DOHH2 (cell line): ENCODE results near the gene MROH7.

Source experiments
- H3F3A ChIP-seq: fragments of 200-600 bp; sonication (generic), shearing (Covaris generic); 2 replicates; pipeline ENCODE4 v1.6.0; 2016; ENCODE audit warnings: antibody characterized with exemption, mild to moderate bottlenecking; ENCODE audit not compliant: control insufficient read depth, insufficient read depth
- H3K27ac ChIP-seq: fragments of 200-600 bp; sonication (generic); 2 replicates; pipeline ENCODE4 v1.5.1; 2014; ENCODE audit warnings: low read depth, mild to moderate bottlenecking, low read length, moderate library complexity
- H3K27me3 ChIP-seq: fragments of 200-600 bp; sonication (generic); 2 replicates; pipeline ENCODE4 v1.6.1; 2014; ENCODE audit warnings: mild to moderate bottlenecking, low read length, mixed read lengths; ENCODE audit not compliant: control insufficient read depth
- H3K36me3 ChIP-seq: fragments of 200-600 bp; sonication (generic); 2 replicates; pipeline ENCODE4 v1.6.1; 2014; ENCODE audit warnings: mild to moderate bottlenecking, low read length, moderate library complexity, mixed read lengths; ENCODE audit not compliant: control insufficient read depth
- H3K4me1 ChIP-seq: fragments of 200-600 bp; sonication (generic); 2 replicates; pipeline ENCODE4 v1.6.1; 2014; ENCODE audit warnings: mild to moderate bottlenecking, low read length, mixed read lengths; ENCODE audit not compliant: control insufficient read depth
- H3K4me2 ChIP-seq: fragments of 200-600 bp; sonication (generic); 2 replicates; pipeline ENCODE4 v1.6.0; 2014; ENCODE audit warnings: mild to moderate bottlenecking, low read length, moderate library complexity
- H3K4me3 ChIP-seq: fragments of 200-600 bp; sonication (generic); 2 replicates; pipeline ENCODE4 v1.5.1; 2014; ENCODE audit warnings: mild to moderate bottlenecking, low read length, mixed read lengths
- H3K79me2 ChIP-seq: fragments of 200-600 bp; sonication (generic); 2 replicates; pipeline ENCODE4 v1.6.1; 2014; ENCODE audit warnings: mild to moderate bottlenecking, low read length, mixed read lengths; ENCODE audit not compliant: control insufficient read depth
- H3K9me2 ChIP-seq: fragments of 200-600 bp; sonication (generic); replicated peaks from 2 replicates; pipeline ENCODE4 v1.6.1; 2014; ENCODE audit warnings: mild to moderate bottlenecking, low read length, mixed read lengths; ENCODE audit not compliant: control insufficient read depth
- H3K9me3 ChIP-seq: fragments of 200-600 bp; sonication (generic); 2 replicates; pipeline ENCODE4 v1.6.1; 2014; ENCODE audit warnings: antibody characterized with exemption, low read length, mixed read lengths; ENCODE audit not compliant: control insufficient read depth, insufficient read depth
- H4K20me1 ChIP-seq: fragments of 200-600 bp; sonication (generic); 2 replicates; pipeline ENCODE4 v1.6.0; 2014; ENCODE audit warnings: low read depth, mild to moderate bottlenecking, antibody characterized with exemption, low read length, moderate library complexity; ENCODE audit not compliant: control insufficient read depth, insufficient read depth
- CTCF ChIP-seq: fragments of 200-600 bp; sonication (generic); IDR thresholded peaks from one replicate; pipeline ENCODE4 v1.5.1; 2014; ENCODE audit warnings: antibody characterized with exemption, mild to moderate bottlenecking, low read depth, low read length; ENCODE audit not compliant: poor library complexity, severe bottlenecking
- EZH2phosphoT487 ChIP-seq: fragments of 200-600 bp; sonication (generic); IDR thresholded peaks from 2 replicates; pipeline ENCODE4 v1.6.1; 2017; ENCODE audit warnings: borderline replicate concordance, mild to moderate bottlenecking, antibody characterized with exemption, low read length, moderate library complexity, mixed read lengths

The MROH7 gene

GRCh38 chr1:54696262-54696661 is 54.7 kb downstream of the MROH7 start:
- Histone ChIP-seq H3K9me2 (no peaks in the 10 kb centered on the region), H3F3A (no peaks in the 10 kb centered on the region), H3K4me3 (no peak overlapping the region), H3K4me1 (no peaks in the 10 kb centered on the region), H3K27me3 (peaks cover 10% of the 10 kb centered on the region; the same call in 1 of the 2 replicates), H3K36me3 (no peaks in the 10 kb centered on the region), H3K9me3 (no peaks in the 10 kb centered on the region), H4K20me1 (no peaks in the 10 kb centered on the region), H3K27ac (no peak overlapping the region), H3K79me2 (no peaks in the 10 kb centered on the region), H3K4me2 (no peak overlapping the region)
- TF ChIP-seq EZH2phosphoT487 = no peak
- no peak for TF ChIP-seq CTCF

DNA sequence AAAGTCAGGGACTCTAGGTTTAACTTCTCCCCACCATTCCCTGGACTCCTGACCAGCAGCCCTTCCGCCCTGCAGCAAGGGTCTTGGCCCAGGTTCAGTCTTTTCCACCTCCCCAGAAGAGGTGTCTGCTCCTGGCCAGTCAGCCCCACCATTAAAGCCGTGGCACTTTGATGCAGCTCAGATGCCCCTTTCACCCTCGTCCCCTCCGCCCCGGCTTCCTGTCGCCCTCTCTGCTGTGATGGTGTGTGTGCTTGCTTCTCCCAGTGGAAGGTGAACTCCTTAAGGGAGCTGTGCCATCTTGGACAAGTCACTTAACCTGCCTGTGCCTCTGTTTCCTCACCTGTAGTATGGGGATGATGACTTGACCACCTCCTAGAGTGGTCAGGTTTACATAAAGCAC is 56.3 kb downstream of the MROH7 start:
- Histone ChIP-seq H3K9me2 (no peaks in the 10 kb centered on the region), H3K4me1 (no peaks in the 10 kb centered on the region), H3K79me2 (no peaks in the 10 kb centered on the region), H3K27ac (no peak overlapping the region), H3K9me3 (no peaks in the 10 kb centered on the region), H4K20me1 (no peaks in the 10 kb centered on the region), H3K4me2 (no peak overlapping the region), H3K36me3 (no peaks in the 10 kb centered on the region), H3K4me3 (no peak overlapping the region), H3F3A (no peaks in the 10 kb centered on the region), H3K27me3 (peaks cover 11% of the 10 kb centered on the region; the same call in 1 of the 2 replicates)
- no peak for TF ChIP-seq EZH2phosphoT487
- TF ChIP-seq CTCF = no peak

DNA sequence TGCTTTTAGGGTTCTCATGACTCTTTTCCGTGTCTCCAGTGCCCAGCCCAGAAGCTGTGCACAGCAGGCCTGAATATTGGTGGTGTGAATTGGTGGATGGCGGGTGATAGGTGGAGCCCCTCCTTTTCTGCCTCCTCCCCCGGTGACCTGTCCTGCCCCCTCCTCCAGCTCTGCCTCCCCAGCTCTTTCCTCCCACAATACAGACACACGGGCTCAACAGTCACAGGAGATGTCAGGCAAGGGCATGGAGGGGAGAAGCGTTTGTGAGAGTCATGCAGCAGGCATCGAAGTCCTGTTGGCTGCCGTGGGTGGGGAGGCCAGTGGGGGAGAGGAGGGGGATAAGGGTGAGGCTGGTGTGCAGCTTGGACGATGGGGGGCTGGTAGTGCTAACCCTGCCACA is 56.8 kb downstream of the MROH7 start:
- H3K27me3 ChIP-seq = peaks cover 11% of the 10 kb centered on the region; the same call in 1 of the 2 replicates
- no peak overlapping the region for H3K27ac ChIP-seq
- H3K79me2 ChIP-seq = no peaks in the 10 kb centered on the region
- no peaks in the 10 kb centered on the region for H3K9me2 ChIP-seq
- H3K4me1 ChIP-seq = no peaks in the 10 kb centered on the region
- H3K9me3 ChIP-seq = no peaks in the 10 kb centered on the region
- H4K20me1 ChIP-seq = no peaks in the 10 kb centered on the region
- no peaks in the 10 kb centered on the region for H3F3A ChIP-seq
- H3K36me3 ChIP-seq = no peaks in the 10 kb centered on the region
- TF ChIP-seq EZH2phosphoT487 = no peak
- no peak for TF ChIP-seq CTCF
- no peak overlapping the region for H3K4me2 ChIP-seq
- no peak overlapping the region for H3K4me3 ChIP-seq
